Hepatocyte (in vitro differentiated cells): ENCODE data around the gene MYO19.

Experiments used
- CTCF ChIP-seq: fragments of 200-600 bp; sonication (generic); IDR thresholded peaks from 2 replicates; pipeline ENCODE4 v1.5.1; 2016; ENCODE audit warnings: antibody characterized with exemption, mild to moderate bottlenecking; ENCODE audit not compliant: poor library complexity
- EZH2 ChIP-seq: fragments of 200-600 bp; sonication (generic); IDR thresholded peaks from 2 replicates; pipeline ENCODE4 v1.6.1; 2016; ENCODE audit warnings: antibody characterized with exemption, mild to moderate bottlenecking, borderline replicate concordance

- TF ChIP-seq EZH2 (no peak), CTCF (no peak)
These were observed 70.5 kb downstream of the MYO19 start for GRCh38 chr17:36463916-36464764.
